ENCODE results near the gene ZC3H11A. TPM values are rescaled to one million over a fixed set of nuclear protein-coding genes. Genes with fewer than 3 reads are reported as not detected.
"Not testable (repeated sequence)": the region's sequence is repeated elsewhere in the genome, so short reads cannot be mapped to it uniquely, and the experiment has no call there.

The ZC3H11A gene
- total and polyA plus RNA-seq, 2 experiments from 2014 or later, result 28.2 to 97.3 TPM

DNA sequence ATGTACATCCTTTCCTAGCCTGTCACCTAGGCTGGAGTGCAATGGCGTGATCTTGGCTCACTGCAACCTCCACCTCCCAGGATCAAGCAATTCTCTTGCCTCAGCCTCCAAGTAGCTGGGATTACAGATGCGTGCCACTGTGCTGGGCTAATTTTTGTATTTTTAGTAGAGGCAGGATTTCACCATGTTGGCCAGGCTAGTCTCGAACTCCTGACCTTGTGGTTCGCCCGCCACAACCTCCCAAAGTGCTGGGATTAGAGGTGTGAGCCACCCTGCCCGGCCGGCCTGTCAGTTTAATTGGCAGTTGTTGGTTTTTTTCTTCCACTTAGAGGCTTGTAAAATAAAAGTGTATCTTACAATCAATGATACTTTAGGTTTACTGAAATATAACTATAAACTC lies 1.9 kb upstream of the ZC3H11A start:
- Mint-ChIP-seq H3K36me3 (ENCODE audit: low read depth) (peaks cover 25% of the 10 kb centered on the region), H3K9me3 (peaks cover 24% of the 10 kb centered on the region), H3K27me3 (ENCODE audit: insufficient read depth, low read depth, poor library complexity) (peaks cover 16% of the 10 kb centered on the region), H3K4me1 (peaks cover 46% of the 10 kb centered on the region)
- not testable (repeated sequence) for H3K27ac Mint-ChIP-seq; H3K4me3 ChIP-seq; ATAC-seq; H3K27ac ChIP-seq (ENCODE audit: low read depth); H2AFZ ChIP-seq; H4K20me1 ChIP-seq (replicated peaks; ENCODE audit: insufficient read depth); H3K4me2 ChIP-seq; H3K9me2 ChIP-seq (ENCODE audit: insufficient read depth); H3K27me3 ChIP-seq (ENCODE audit: insufficient read depth); DNase-seq (ENCODE audit: low spot score); H3K4me3 Mint-ChIP-seq
- Histone ChIP-seq H3K36me3 (ENCODE audit: insufficient read depth) (peaks cover 16% of the 10 kb centered on the region; the same call in 1 of the 2 replicates), H3K79me2 (replicated peaks; ENCODE audit: insufficient read depth) (peaks cover 25% of the 10 kb centered on the region), H3F3A (replicated peaks; ENCODE audit: low read depth) (peaks cover 12% of the 10 kb centered on the region), H3K4me1 (ENCODE audit: insufficient read depth) (peaks cover 27% of the 10 kb centered on the region)

- Histone ChIP-seq H2AFZ (peak overlapping the region; percentile 0; the same call in 1 of the 2 replicates), H3K27me3 (ENCODE audit: insufficient read depth) (no peaks in the 10 kb centered on the region), H3K9me2 (ENCODE audit: insufficient read depth) (peaks cover 13% of the 10 kb centered on the region), H3K79me2 (replicated peaks; ENCODE audit: insufficient read depth) (peaks cover 39% of the 10 kb centered on the region), H3K27ac (ENCODE audit: low read depth) (peak overlapping the region; percentile 30), H3K4me1 (ENCODE audit: insufficient read depth) (peaks cover 17% of the 10 kb centered on the region), H3F3A (replicated peaks; ENCODE audit: low read depth) (peaks cover 12% of the 10 kb centered on the region), H3K36me3 (ENCODE audit: insufficient read depth) (peaks cover 16% of the 10 kb centered on the region; the same call in 1 of the 2 replicates), H3K4me2 (peak overlapping the region; percentile 57), H4K20me1 (replicated peaks; ENCODE audit: insufficient read depth) (peaks cover 11% of the 10 kb centered on the region; the same call in 1 of the 2 replicates), H3K4me3 (peak overlapping the region; percentile 73)
- H3K9me3 Mint-ChIP-seq, result peaks cover 30% of the 10 kb centered on the region
- no peak for ATAC-seq
- H3K4me3 Mint-ChIP-seq, result peak overlapping the region; percentile 94
- DNase-seq (ENCODE audit: low spot score), result no peak
- H3K4me1 Mint-ChIP-seq, result peaks cover 47% of the 10 kb centered on the region
- H3K27ac Mint-ChIP-seq, result peak overlapping the region; percentile 99
- peaks cover 39% of the 10 kb centered on the region for H3K36me3 Mint-ChIP-seq (ENCODE audit: low read depth)
- H3K27me3 Mint-ChIP-seq (ENCODE audit: insufficient read depth, low read depth, poor library complexity), result peaks cover 13% of the 10 kb centered on the region
- TF ChIP-seq EZH2 (IDR thresholded peaks at IDR 0.05; ENCODE audit: low read depth, unreplicated experiment) (no peak), POLR2AphosphoS5 (IDR thresholded peaks at IDR 0.05; ENCODE audit: low read depth) (no peak), NANOG (IDR thresholded peaks at IDR 0.05; ENCODE audit: borderline replicate concordance) (no peak), JUNB (IDR thresholded peaks at IDR 0.05; ENCODE audit: unreplicated experiment) (no peak), ZNF331 (CRISPR knock-in tag; IDR thresholded peaks at IDR 0.05; ENCODE audit: low read depth) (no peak), EZH2phosphoT487 (IDR thresholded peaks at IDR 0.05; ENCODE audit: unreplicated experiment) (no peak), CREB1 (CRISPR knock-in tag; IDR thresholded peaks at IDR 0.05; ENCODE audit: low read depth) (no peak), ZNF114 (CRISPR knock-in tag; IDR thresholded peaks at IDR 0.05) (no peak)
- TF ChIP-seq, protein P1, sequence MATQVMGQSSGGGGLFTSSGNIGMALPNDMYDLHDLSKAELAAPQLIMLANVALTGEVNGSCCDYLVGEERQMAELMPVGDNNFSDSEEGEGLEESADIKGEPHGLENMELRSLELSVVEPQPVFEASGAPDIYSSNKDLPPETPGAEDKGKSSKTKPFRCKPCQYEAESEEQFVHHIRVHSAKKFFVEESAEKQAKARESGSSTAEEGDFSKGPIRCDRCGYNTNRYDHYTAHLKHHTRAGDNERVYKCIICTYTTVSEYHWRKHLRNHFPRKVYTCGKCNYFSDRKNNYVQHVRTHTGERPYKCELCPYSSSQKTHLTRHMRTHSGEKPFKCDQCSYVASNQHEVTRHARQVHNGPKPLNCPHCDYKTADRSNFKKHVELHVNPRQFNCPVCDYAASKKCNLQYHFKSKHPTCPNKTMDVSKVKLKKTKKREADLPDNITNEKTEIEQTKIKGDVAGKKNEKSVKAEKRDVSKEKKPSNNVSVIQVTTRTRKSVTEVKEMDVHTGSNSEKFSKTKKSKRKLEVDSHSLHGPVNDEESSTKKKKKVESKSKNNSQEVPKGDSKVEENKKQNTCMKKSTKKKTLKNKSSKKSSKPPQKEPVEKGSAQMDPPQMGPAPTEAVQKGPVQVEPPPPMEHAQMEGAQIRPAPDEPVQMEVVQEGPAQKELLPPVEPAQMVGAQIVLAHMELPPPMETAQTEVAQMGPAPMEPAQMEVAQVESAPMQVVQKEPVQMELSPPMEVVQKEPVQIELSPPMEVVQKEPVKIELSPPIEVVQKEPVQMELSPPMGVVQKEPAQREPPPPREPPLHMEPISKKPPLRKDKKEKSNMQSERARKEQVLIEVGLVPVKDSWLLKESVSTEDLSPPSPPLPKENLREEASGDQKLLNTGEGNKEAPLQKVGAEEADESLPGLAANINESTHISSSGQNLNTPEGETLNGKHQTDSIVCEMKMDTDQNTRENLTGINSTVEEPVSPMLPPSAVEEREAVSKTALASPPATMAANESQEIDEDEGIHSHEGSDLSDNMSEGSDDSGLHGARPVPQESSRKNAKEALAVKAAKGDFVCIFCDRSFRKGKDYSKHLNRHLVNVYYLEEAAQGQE (IDR thresholded peaks at IDR 0.05; ENCODE audit: unreplicated experiment), result no peak
- TF ChIP-seq, protein P2, sequence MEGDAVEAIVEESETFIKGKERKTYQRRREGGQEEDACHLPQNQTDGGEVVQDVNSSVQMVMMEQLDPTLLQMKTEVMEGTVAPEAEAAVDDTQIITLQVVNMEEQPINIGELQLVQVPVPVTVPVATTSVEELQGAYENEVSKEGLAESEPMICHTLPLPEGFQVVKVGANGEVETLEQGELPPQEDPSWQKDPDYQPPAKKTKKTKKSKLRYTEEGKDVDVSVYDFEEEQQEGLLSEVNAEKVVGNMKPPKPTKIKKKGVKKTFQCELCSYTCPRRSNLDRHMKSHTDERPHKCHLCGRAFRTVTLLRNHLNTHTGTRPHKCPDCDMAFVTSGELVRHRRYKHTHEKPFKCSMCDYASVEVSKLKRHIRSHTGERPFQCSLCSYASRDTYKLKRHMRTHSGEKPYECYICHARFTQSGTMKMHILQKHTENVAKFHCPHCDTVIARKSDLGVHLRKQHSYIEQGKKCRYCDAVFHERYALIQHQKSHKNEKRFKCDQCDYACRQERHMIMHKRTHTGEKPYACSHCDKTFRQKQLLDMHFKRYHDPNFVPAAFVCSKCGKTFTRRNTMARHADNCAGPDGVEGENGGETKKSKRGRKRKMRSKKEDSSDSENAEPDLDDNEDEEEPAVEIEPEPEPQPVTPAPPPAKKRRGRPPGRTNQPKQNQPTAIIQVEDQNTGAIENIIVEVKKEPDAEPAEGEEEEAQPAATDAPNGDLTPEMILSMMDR (conservative IDR thresholded peaks at IDR 0.05; ENCODE audit: low read depth in 2 of 2), result no peak
Observed at GRCh38 chr1:203794764-203795440, 521 bp upstream of the ZC3H11A start.
